Measurements from ENCODE around the gene SCARF2. TPM values are rescaled to one million over a fixed set of nuclear protein-coding genes. Genes with fewer than 3 reads are reported as not detected.

The SCARF2 gene
- total and polyA plus RNA-seq, 2 donors (not counting 1 experiment from before 2014, with no cell fraction given) = 0.86 to 1.3 TPM

DNA sequence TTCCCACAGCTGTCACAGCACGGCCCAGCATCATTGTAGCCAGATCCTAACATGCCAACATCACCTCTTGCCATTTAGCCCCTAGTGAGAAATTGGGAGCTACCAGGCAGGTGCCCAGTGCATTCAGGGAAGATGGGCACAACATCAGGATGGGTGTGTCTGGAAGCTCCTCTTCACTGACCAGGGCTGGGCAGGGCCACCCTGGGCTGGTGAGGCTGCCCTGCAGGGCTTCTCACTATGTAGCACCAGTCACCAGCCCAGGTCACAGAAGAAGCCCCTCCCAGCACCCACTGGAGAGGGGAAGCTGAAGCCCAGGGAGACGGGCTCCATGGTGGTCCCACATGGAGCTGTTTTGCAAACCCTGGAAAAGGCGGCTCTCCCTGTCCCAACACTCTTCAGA lies 29.8 kb downstream of the SCARF2 start:
- Histone ChIP-seq H3K36me3 (replicated peaks in 1 of 2; ENCODE audit: control extremely low read depth in 1 of 2, control insufficient read depth in 1 of 2, extremely low read depth in 1 of 2, insufficient read depth in 2 of 2, low read length in 1 of 2) (peaks cover 0 to 20% of the 10 kb centered on the region in 2 experiments), H4K20me1 (ENCODE audit: control insufficient read depth, insufficient read depth, low read length, poor library complexity, severe bottlenecking) (no peaks in the 10 kb centered on the region), H3K27ac (ENCODE audit: low read length in 2 of 2) (no peak overlapping the region), H3K4me2 (replicated peaks; ENCODE audit: low read depth, low read length, poor library complexity, severe bottlenecking) (no peak overlapping the region), H2AFZ (ENCODE audit: insufficient read depth, low read depth, low read length, poor library complexity, severe bottlenecking) (no peak overlapping the region), H3K4me3 (ENCODE audit: control extremely low read depth in 1 of 5, extremely low read depth in 1 of 5, insufficient read depth in 1 of 5, low read depth in 2 of 5, low read length in 4 of 5) (no peak overlapping the region), H3K9me3 (ENCODE audit: control extremely low read depth in 1 of 3, control insufficient read depth in 2 of 3, insufficient read depth in 1 of 3, low read length in 2 of 3) (no peaks in the 10 kb centered on the region), H3K4me1 (ENCODE audit: control insufficient read depth in 2 of 2, insufficient read depth in 2 of 2, low read length in 2 of 2) (no peaks in the 10 kb centered on the region), H3K9ac (ENCODE audit: low read length) (no peak overlapping the region), H3K27me3 (replicated peaks in 1 of 4; ENCODE audit: control extremely low read depth in 1 of 4, control insufficient read depth in 3 of 4, insufficient read depth in 4 of 4, low read length in 3 of 4) (no peaks in the 10 kb centered on the region), H3K79me2 (ENCODE audit: control insufficient read depth, insufficient read depth, low read length) (no peaks in the 10 kb centered on the region)
- H3K4me3 Mint-ChIP-seq = no peak overlapping the region
- ATAC-seq (ENCODE audit: low read depth) (no peak), DNase-seq (no peak)
- no peaks in the 10 kb centered on the region for H3K9me3 Mint-ChIP-seq (ENCODE audit: insufficient read depth)
- no peaks in the 10 kb centered on the region for H3K4me1 Mint-ChIP-seq
- CTCF ChIA-PET = interaction anchor here (1.0 to 1.5 kb wide), 2 partner anchors 10 to 49 kb away, joined by 3 to 6 read pairs; no protein-coding TSS in a partner anchor
- no peak overlapping the region for H3K27ac Mint-ChIP-seq
- POLR2A ChIA-PET = interaction anchor here (0.7 kb wide), 1 partner anchor 19 kb away, joined by 3 read pairs; no protein-coding TSS in a partner anchor
- intact Hi-C loops (cut with micrococcal nuclease) = no loop called here
- H3K27me3 Mint-ChIP-seq = no peaks in the 10 kb centered on the region
- no CpG with 5 or more reads among the region's 3 CpGs for WGBS (ENCODE audit: insufficient coverage)
- TF ChIP-seq, protein P1, sequence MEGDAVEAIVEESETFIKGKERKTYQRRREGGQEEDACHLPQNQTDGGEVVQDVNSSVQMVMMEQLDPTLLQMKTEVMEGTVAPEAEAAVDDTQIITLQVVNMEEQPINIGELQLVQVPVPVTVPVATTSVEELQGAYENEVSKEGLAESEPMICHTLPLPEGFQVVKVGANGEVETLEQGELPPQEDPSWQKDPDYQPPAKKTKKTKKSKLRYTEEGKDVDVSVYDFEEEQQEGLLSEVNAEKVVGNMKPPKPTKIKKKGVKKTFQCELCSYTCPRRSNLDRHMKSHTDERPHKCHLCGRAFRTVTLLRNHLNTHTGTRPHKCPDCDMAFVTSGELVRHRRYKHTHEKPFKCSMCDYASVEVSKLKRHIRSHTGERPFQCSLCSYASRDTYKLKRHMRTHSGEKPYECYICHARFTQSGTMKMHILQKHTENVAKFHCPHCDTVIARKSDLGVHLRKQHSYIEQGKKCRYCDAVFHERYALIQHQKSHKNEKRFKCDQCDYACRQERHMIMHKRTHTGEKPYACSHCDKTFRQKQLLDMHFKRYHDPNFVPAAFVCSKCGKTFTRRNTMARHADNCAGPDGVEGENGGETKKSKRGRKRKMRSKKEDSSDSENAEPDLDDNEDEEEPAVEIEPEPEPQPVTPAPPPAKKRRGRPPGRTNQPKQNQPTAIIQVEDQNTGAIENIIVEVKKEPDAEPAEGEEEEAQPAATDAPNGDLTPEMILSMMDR (IDR thresholded peaks at IDR 0.05) = no peak
- no peak for TF ChIP-seq EZH2 (IDR thresholded peaks at IDR 0.05; ENCODE audit: borderline replicate concordance, insufficient read depth, low read depth, low read length, poor library complexity, severe bottlenecking)

DNA sequence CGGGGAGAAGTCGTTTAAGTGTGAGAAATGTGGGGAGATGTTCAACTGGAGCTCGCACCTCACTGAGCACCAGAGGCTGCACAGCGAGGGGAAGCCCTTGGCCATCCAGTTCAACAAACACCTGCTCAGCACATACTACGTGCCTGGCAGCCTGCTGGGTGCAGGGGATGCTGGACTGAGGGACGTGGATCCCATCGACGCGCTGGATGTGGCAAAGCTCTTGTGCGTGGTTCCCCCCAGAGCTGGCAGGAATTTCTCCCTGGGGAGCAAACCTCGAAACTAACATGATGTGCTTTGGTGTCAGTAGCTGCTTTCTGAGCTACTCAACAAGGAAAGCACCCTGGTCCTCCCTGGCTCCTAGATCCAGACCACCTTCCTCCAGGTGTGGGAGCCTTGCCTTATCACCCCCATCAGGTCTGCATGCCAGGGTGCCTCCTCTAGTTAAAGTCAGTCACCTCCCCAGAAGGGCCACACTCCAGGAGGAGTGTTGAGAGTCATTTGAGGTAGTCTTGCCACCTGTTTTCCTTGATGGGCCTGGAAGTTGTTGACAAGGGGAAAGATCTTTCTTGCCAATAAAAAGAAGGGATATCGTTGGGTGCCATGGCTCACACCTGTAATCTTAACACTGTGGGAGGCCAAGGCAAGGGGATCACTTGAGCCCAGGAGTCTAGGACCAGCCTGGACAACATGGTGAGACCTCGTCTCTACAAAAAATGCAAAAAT lies 30.8 kb downstream of the SCARF2 start:
- Histone ChIP-seq H2AFZ (ENCODE audit: insufficient read depth, low read depth, low read length, poor library complexity, severe bottlenecking) (no peak overlapping the region), H4K20me1 (ENCODE audit: control insufficient read depth, insufficient read depth, low read length, poor library complexity, severe bottlenecking) (no peaks in the 10 kb centered on the region), H3K4me2 (replicated peaks; ENCODE audit: low read depth, low read length, poor library complexity, severe bottlenecking) (no peak overlapping the region), H3K9ac (ENCODE audit: low read length) (no peak overlapping the region), H3K79me2 (ENCODE audit: control insufficient read depth, insufficient read depth, low read length) (no peaks in the 10 kb centered on the region), H3K27me3 (replicated peaks in 1 of 4; ENCODE audit: control extremely low read depth in 1 of 4, control insufficient read depth in 3 of 4, insufficient read depth in 4 of 4, low read length in 3 of 4) (no peaks in the 10 kb centered on the region), H3K4me1 (ENCODE audit: control insufficient read depth in 2 of 2, insufficient read depth in 2 of 2, low read length in 2 of 2) (no peaks in the 10 kb centered on the region), H3K27ac (ENCODE audit: low read length in 2 of 2) (no peak overlapping the region), H3K36me3 (replicated peaks in 1 of 2; ENCODE audit: control extremely low read depth in 1 of 2, control insufficient read depth in 1 of 2, extremely low read depth in 1 of 2, insufficient read depth in 2 of 2, low read length in 1 of 2) (peaks cover 0 to 20% of the 10 kb centered on the region in 2 experiments), H3K4me3 (ENCODE audit: control extremely low read depth in 1 of 5, extremely low read depth in 1 of 5, insufficient read depth in 1 of 5, low read depth in 2 of 5, low read length in 4 of 5) (no peak overlapping the region), H3K9me3 (ENCODE audit: control extremely low read depth in 1 of 3, control insufficient read depth in 2 of 3, insufficient read depth in 1 of 3, low read length in 2 of 3) (no peaks in the 10 kb centered on the region)
- no peak for TF ChIP-seq EZH2 (IDR thresholded peaks at IDR 0.05; ENCODE audit: borderline replicate concordance, insufficient read depth, low read depth, low read length, poor library complexity, severe bottlenecking)
- TF ChIP-seq, protein P1 (IDR thresholded peaks at IDR 0.05) = no peak
- ATAC-seq (ENCODE audit: low read depth) = no peak
- DNase-seq = no peak
- 54% methylated on average over 11 of the region's 13 CpGs for WGBS (ENCODE audit: insufficient coverage)
- Mint-ChIP-seq H3K4me3 (no peak overlapping the region), H3K4me1 (no peaks in the 10 kb centered on the region), H3K9me3 (ENCODE audit: insufficient read depth) (no peaks in the 10 kb centered on the region), H3K27me3 (no peaks in the 10 kb centered on the region), H3K27ac (no peak overlapping the region)
- POLR2A ChIA-PET = interaction anchor here (0.6 to 0.7 kb wide), 2 partner anchors 20 to 121 kb away, joined by 3 to 10 read pairs; no protein-coding TSS in a partner anchor
- intact Hi-C loops (cut with micrococcal nuclease) = no loop called here
- CTCF ChIA-PET = interaction anchor here (0.7 kb wide), 1 partner anchor 164 kb away, joined by 3 read pairs; no protein-coding TSS in a partner anchor

All from B cell (primary cell).